Measurements from ENCODE around the gene VRK3.

DNA sequence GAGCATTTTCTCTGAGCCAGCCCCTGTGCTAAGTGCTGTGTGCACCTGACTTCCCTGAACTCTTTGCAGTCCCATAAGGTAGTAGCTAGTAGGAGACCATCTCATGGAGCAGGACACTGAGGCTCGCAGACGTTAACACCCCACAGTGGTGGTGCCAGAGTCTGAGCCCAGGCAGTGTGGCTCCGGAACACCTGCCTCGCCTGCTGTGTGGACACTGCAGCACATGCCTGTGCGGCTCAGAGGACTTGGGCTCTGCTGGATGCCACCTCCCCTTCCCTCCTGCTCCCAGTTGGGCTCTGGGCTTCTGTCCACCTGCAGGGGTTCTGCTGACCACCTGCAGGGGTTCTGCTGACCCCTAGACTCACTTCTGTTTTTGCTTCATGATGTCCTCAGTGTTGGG, 37.2 kb downstream of the VRK3 start:
- TF ChIP-seq, protein P1, sequence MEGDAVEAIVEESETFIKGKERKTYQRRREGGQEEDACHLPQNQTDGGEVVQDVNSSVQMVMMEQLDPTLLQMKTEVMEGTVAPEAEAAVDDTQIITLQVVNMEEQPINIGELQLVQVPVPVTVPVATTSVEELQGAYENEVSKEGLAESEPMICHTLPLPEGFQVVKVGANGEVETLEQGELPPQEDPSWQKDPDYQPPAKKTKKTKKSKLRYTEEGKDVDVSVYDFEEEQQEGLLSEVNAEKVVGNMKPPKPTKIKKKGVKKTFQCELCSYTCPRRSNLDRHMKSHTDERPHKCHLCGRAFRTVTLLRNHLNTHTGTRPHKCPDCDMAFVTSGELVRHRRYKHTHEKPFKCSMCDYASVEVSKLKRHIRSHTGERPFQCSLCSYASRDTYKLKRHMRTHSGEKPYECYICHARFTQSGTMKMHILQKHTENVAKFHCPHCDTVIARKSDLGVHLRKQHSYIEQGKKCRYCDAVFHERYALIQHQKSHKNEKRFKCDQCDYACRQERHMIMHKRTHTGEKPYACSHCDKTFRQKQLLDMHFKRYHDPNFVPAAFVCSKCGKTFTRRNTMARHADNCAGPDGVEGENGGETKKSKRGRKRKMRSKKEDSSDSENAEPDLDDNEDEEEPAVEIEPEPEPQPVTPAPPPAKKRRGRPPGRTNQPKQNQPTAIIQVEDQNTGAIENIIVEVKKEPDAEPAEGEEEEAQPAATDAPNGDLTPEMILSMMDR (IDR thresholded peaks at IDR 0.05): no peak
- TF ChIP-seq EZH2 (IDR thresholded peaks at IDR 0.05; ENCODE audit: borderline replicate concordance, insufficient read depth, low read depth, low read length, poor library complexity, severe bottlenecking): no peak
